Brain microvascular endothelial cell (primary cell): ENCODE results near the gene CYP4F11.
"Not testable (repeated sequence)": the region's sequence is repeated elsewhere in the genome, so short reads cannot be mapped to it uniquely, and the experiment has no call there.

Source experiments
- DNase-seq: peaks from one replicate; pipeline ENCODE4 v3.0.0-alpha.2; 2020
- H3K27ac ChIP-seq: fragments of 250-450 bp; sonication (Bioruptor Pico); 2 replicates; pipeline ENCODE4 v1.5.1; 2020; ENCODE audit warnings: mild to moderate bottlenecking, moderate library complexity
- H3K27me3 ChIP-seq: fragments of 250-450 bp; sonication (Bioruptor Pico); replicated peaks from 2 replicates; pipeline ENCODE4 v1.5.1; 2020; ENCODE audit warnings: mild to moderate bottlenecking
- H3K36me3 ChIP-seq: fragments of 250-450 bp; sonication (Bioruptor Pico); replicated peaks from 2 replicates; pipeline ENCODE4 v1.5.1; 2020; ENCODE audit warnings: mild to moderate bottlenecking
- H3K4me3 ChIP-seq: 2 replicates; pipeline ENCODE4 v1.5.1; 2011; ENCODE audit warnings: low read depth, mild to moderate bottlenecking, control low read depth, low read length, moderate library complexity
- CTCF ChIP-seq: IDR thresholded peaks from 2 replicates; pipeline ENCODE4 v1.5.1; 2011; ENCODE audit warnings: low read depth, mild to moderate bottlenecking, moderate library complexity, low read length, control low read depth, inconsistent platforms; ENCODE audit errors: missing control alignments
- in situ Hi-C: cut with HindIII; loops from 2 replicates; pipeline ENCODE4 v1.10.0; 2017; ENCODE audit warnings: low sequenced_read_pairs, low pct_ligation_motif_present

Gene CYP4F11

GRCh38 chr19:15934332-15935078 is at the start of gene CYP4F11:
Gene CYP4F11, minus strand, starts transcription at chr19:15934529. Its CDS starts 121 bp downstream, at chr19:15934408.
- Histone ChIP-seq H3K36me3 (no peaks in the 10 kb centered on the region), H3K27me3 (peaks cover 3% of the 10 kb centered on the region), H3K4me3 (no peak within 1 kb of the TSS), H3K27ac (no peak within 1 kb of the TSS)
- in situ Hi-C loops = no loop called here
- DNase-seq = no peak
- TF ChIP-seq CTCF = no peak

- in situ Hi-C loops = no loop called here
These were observed 45.0 kb upstream of the CYP4F11 start for GRCh38 chr19:15979293-15979692.

DNA sequence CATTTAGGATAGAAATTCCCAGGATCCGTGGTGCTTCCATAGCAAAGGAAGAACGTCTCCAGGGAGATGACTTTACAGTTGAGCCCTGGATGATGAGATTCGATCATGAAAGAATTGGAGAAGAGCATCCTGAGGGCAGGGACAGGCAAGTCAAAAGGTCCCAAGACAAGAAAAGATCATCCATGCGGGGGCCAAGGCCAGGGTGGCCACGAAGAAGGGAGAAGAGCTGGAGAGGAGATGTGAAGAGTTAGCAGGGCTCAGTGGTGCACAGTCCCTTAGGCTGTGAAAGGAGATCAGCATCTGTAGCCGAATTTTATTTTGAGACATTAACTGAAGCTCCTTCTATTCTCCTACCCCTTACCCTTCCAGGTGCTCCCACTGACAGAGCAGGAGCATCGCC is 43.4 kb upstream of the CYP4F11 start:
- no peaks in the 10 kb centered on the region for H3K27me3 ChIP-seq
- no peaks in the 10 kb centered on the region for H3K36me3 ChIP-seq
- no peak for TF ChIP-seq CTCF
- no peak overlapping the region for H3K27ac ChIP-seq
- DNase-seq = no peak
- H3K4me3 ChIP-seq = no peak overlapping the region
- in situ Hi-C loops = no loop called here

More at GRCh38 chr19:15979293-15979692, 45.0 kb upstream of the CYP4F11 start:
- no peaks in the 10 kb centered on the region for H3K36me3 ChIP-seq
- DNase-seq = no peak
- H3K27me3 ChIP-seq = no peaks in the 10 kb centered on the region
- H3K4me3 ChIP-seq = no peak overlapping the region
- H3K27ac ChIP-seq = no peak overlapping the region
- no peak for TF ChIP-seq CTCF

DNA sequence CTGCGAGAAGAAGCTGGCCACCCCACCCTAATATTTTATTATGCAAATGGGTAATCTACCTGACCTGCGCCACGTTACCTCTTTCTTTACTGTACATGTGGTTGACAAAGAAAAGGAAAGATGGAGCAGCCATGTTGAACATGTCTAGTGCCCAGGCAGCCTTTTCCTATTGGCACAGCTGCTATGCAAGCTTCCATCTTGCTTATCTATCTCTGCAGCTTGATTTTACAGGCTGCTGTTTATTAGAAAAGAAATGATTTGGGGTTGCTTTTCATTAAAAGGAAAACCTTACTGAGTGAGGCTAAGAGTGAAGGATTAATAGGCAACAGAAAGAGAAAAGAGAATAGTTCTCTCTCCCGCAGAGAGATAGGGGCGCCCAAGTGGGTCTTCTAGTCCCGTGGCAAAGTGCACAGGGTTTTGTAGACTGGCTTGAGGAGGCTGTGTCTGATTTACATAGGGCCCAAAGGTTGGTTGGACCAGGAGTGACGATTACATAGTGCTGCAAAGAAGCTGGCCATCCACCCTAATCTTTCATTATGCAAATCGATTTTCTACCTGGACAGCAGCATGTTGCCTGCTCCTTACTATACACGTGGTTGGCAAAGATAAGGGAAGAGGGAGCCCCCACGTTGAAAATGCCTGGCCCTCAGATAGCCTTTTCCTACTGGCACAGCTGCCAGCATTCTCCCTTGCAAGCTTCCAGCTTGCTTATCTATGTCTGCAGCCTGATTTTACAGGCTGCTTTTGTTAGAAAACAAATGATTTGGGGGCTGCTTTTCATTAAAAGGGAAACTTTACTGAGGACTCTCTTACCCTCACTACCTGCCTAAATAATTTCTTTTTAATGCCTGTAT is 42.7 kb upstream of the CYP4F11 start:
- Histone ChIP-seq H3K27ac (no peak overlapping the region), H3K27me3 (no peaks in the 10 kb centered on the region), H3K4me3 (no peak overlapping the region), H3K36me3 (no peaks in the 10 kb centered on the region)
- no peak for DNase-seq
- in situ Hi-C loops = no loop called here
- TF ChIP-seq CTCF = no peak

DNA sequence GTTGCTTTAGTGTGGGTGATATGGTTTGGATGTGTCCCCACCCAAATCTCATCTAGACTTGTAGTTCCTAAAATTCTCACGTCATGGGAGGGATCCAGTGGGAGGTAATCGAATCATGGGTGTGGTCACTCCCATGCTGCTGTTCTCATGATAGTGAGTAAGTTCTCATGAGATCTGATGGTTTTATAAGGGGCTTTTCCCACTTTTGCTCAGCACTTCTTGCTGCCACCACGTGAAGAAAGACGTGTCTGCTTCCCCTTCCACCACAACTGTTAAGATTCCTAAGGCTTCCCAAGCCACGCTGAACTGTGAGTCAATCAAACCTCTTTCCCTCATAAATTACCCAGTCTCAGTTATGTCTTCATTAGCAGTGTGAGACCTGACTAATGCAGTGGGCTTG is 40.5 kb upstream of the CYP4F11 start:
- no peak for TF ChIP-seq CTCF
- no peak for DNase-seq
- Histone ChIP-seq H3K4me3 (no peak overlapping the region), H3K27me3 (no peaks in the 10 kb centered on the region), H3K36me3 (no peaks in the 10 kb centered on the region), H3K27ac (no peak overlapping the region)
- in situ Hi-C loops = no loop called here

- H3K27me3 ChIP-seq, DNase-seq, H3K27ac ChIP-seq, H3K4me3 ChIP-seq, in situ Hi-C loops, H3K36me3 ChIP-seq: not testable (repeated sequence)
These were observed 37.7 kb upstream of the CYP4F11 start for GRCh38 chr19:15972043-15972442.
